GM12878 (cell line): ENCODE data around the gene PLVAP. TPM values are rescaled to one million over a fixed set of nuclear protein-coding genes. Genes with fewer than 3 reads are reported as not detected.

ENCODE experiments used
- ATAC-seq: fragments of 200-7000 bp; cut with Tn5 transposase; 3 replicates; pipeline ENCODE4 v1.9.1; 2020; ENCODE audit warnings: mild to moderate bottlenecking, moderate library complexity
- BruUV-seq: library from RNA; stranded (reverse); fragments of 400-500 nt; replicated peaks from 2 replicates; lab custom pipeline; 2021; lab: Mats Ljungman, UMichigan
- CTCF ChIA-PET: fragments of 300-600 bp; sonication (Branson Sonifier 250); formaldehyde crosslinking; extraction: SDS; loops from one replicate; lab custom pipeline; 2021; ENCODE audit warnings: inconsistent platforms; lab: Yijun Ruan, JAX
- POLR2A ChIA-PET: fragments of 350-600 bp; formaldehyde crosslinking; extraction: SDS; loops from one replicate; lab custom pipeline; 2021; ENCODE audit warnings: inconsistent platforms; lab: Charles Lee
- RAD21 ChIA-PET: fragments of 300-600 bp; sonication (Branson Sonifier 250); formaldehyde crosslinking; loops from one replicate; lab custom pipeline; 2023; ENCODE audit warnings: antibody characterized with exemption; ENCODE audit not compliant: unreplicated experiment; lab: Charles Lee
- SMC1A ChIA-PET: fragments of 300-600 bp; sonication (Branson Sonifier 250); formaldehyde crosslinking; loops from one replicate; lab custom pipeline; 2023; ENCODE audit not compliant: unreplicated experiment, uncharacterized antibody; lab: Charles Lee
- DNase-seq: peaks from one replicate; pipeline ENCODE4 v3.0.0-alpha.2; 2011; ENCODE audit warnings: low read depth, low spot score
- FAIRE-seq: peaks from 3 replicates; lab custom pipeline; 2011; peaks lifted over from hg19 to GRCh38; lab: Jason Lieb, UNC
- H2AFZ ChIP-seq: 2 replicates; pipeline ENCODE4 v1.6.0; 2011; ENCODE audit warnings: low read depth, low read length, control low read depth; ENCODE audit not compliant: control insufficient read depth
- H3K27ac ChIP-seq: 2 replicates; pipeline ENCODE4 v1.5.1; 2011; ENCODE audit warnings: control low read depth; ENCODE audit not compliant: control insufficient read depth, insufficient read depth
- H3K27me3 ChIP-seq, 2 experiments: replicated peaks in 1 of 2; 2 replicates each; pipeline versions ENCODE4 v1.6.0 to v1.6.1; 2011; ENCODE audit warnings: low read length in 1 of 2; ENCODE audit not compliant: control insufficient read depth in 2 of 2, insufficient read depth in 2 of 2
- H3K36me3 ChIP-seq, 2 experiments: 2 replicates each; pipeline ENCODE4 v1.5.1; 2011; ENCODE audit warnings: low read length in 1 of 2; ENCODE audit not compliant: control insufficient read depth in 2 of 2, insufficient read depth in 2 of 2
- H3K4me1 ChIP-seq: 2 replicates; pipeline ENCODE4 v1.6.1; 2011; ENCODE audit warnings: mild to moderate bottlenecking, low read length, moderate library complexity, mixed read lengths; ENCODE audit not compliant: control insufficient read depth, insufficient read depth
- H3K4me2 ChIP-seq: 2 replicates; pipeline ENCODE4 v1.6.0; 2011; ENCODE audit warnings: control low read depth; ENCODE audit not compliant: control insufficient read depth, insufficient read depth
- H3K4me3 ChIP-seq: fragments of 200-600 bp; sonication (generic); 2 replicates; pipeline ENCODE4 v1.5.1; 2016
- H3K79me2 ChIP-seq: 2 replicates; pipeline ENCODE4 v1.6.0; 2011; ENCODE audit warnings: low read length; ENCODE audit not compliant: control insufficient read depth, insufficient read depth
- H3K9ac ChIP-seq: 2 replicates; pipeline ENCODE4 v1.8.0; 2011; ENCODE audit warnings: low read length, control low read depth, mixed read lengths; ENCODE audit not compliant: control insufficient read depth, insufficient read depth
- H3K9me3 ChIP-seq: replicated peaks from 3 replicates; pipeline ENCODE4 v1.5.1; 2011; ENCODE audit warnings: mild to moderate bottlenecking, low read length; ENCODE audit not compliant: control insufficient read depth, insufficient read depth
- H4K20me1 ChIP-seq: 2 replicates; pipeline ENCODE4 v1.6.0; 2011; ENCODE audit not compliant: control insufficient read depth, insufficient read depth
- HDAC6 ChIP-seq: fragments of 200-600 bp; sonication (generic); IDR thresholded peaks from one replicate; pipeline ENCODE4 v1.8.0; 2017; ENCODE audit warnings: antibody characterized with exemption; ENCODE audit not compliant: unreplicated experiment
- IKZF1 ChIP-seq: fragments of 450-650 bp; conservative IDR thresholded peaks from 2 replicates; pipeline ENCODE4 v1.6.1; 2017; ENCODE audit warnings: antibody characterized with exemption, mild to moderate bottlenecking
- IKZF2 ChIP-seq, 2 experiments: fragments of 450-650 bp; IDR thresholded peaks; 2 replicates each; pipeline ENCODE4 v1.6.1; 2017; ENCODE audit warnings: mild to moderate bottlenecking in 2 of 2, moderate library complexity in 2 of 2
- MEF2A ChIP-seq: IDR thresholded peaks from 2 replicates; pipeline ENCODE4 v1.6.1; 2011; ENCODE audit warnings: low read depth, mild to moderate bottlenecking, low read length, moderate library complexity; ENCODE audit not compliant: insufficient read depth
- PAX8 ChIP-seq: fragments of 450-650 bp; IDR thresholded peaks from 2 replicates; pipeline ENCODE4 v1.6.1; 2017; ENCODE audit warnings: mild to moderate bottlenecking, moderate library complexity
- TAF1 ChIP-seq: IDR thresholded peaks from 2 replicates; pipeline ENCODE4 v1.6.1; 2011; ENCODE audit warnings: mild to moderate bottlenecking, low read depth, low read length, borderline replicate concordance
- WGBS: methylation state at CpG from one replicate; pipeline ENCODE4 v1.1.6; 2016; ENCODE audit warnings: low lambda C conversion rate; ENCODE audit not compliant: insufficient replicate concordance, insufficient coverage; ENCODE audit errors: missing lambda C conversion rate; 5-methylcytosine and 5-hydroxymethylcytosine counted together
- in situ Hi-C: fragments of 300-500 bp; cut with MboI; formaldehyde crosslinking; loops from 9 replicates; pipeline ENCODE4 v1.14.3; 2018; ENCODE audit warnings: mixed read lengths
- intact Hi-C: fragments of 100-400 bp; cut with micrococcal nuclease; formaldehyde crosslinking; loops from one replicate; pipeline ENCODE4 v1.14.2; 2022; ENCODE audit not compliant: unreplicated experiment
- polyA plus RNA-seq, 11 experiments: library from polyadenylated mRNA; depleted of rRNA in 4 of 11; unstranded in 6 of 11; stranded (reverse) in 5 of 11; fragments of >200 nt; fragmentation: Nextera tagmentation in 4 of 11; fragmentation: Illumina TruSeq in 1 of 11; extraction: Ambion mirVana in 4 of 11; extraction: Trizol in 1 of 11; gene quantifications; 1 replicate in 1 of 11; 2 replicates in 10 of 11; pipeline versions ENCODE4 v1.2.1 to v1.2.3, GENCODE V29; 2011 to 2016; ENCODE audit warnings: inconsistent platforms in 2 of 11, missing spikeins in 2 of 11, low read depth in 1 of 11
- total RNA-seq, 4 experiments: library from RNA; depleted of rRNA in 3 of 4; stranded (reverse); fragments of >200 nt in 3 of 4; fragmentation: Illumina TruSeq in 1 of 4; extraction: Trizol in 1 of 4; gene quantifications; 2 replicates each; pipeline versions ENCODE4 v1.2.1 to v1.2.3, GENCODE V29; 2013 to 2021
- TF ChIP-seq, protein P1 (sequence below): fragments of 450-650 bp; IDR thresholded peaks from 2 replicates; pipeline ENCODE4 v1.6.1; 2018; ENCODE audit warnings: borderline replicate concordance, mild to moderate bottlenecking; ENCODE audit not compliant: partially characterized antibody
- TF ChIP-seq, protein P2 (sequence below), 3 experiments: IDR thresholded peaks in 2 of 3; conservative IDR thresholded peaks in 1 of 3; 2 replicates each; pipeline ENCODE4 v1.5.1; 2011; ENCODE audit warnings: low read depth in 3 of 3, low read length in 3 of 3, mild to moderate bottlenecking in 3 of 3, control low read depth in 2 of 3, moderate library complexity in 2 of 3, inconsistent platforms in 1 of 3, mixed read lengths in 1 of 3; ENCODE audit not compliant: control insufficient read depth in 2 of 3, insufficient read depth in 1 of 3; ENCODE audit errors: extremely low read depth in 1 of 3
- TF ChIP-seq, protein P3 (sequence below): fragments of 450-650 bp; IDR thresholded peaks from 2 replicates; pipeline ENCODE4 v1.6.1; 2016; ENCODE audit warnings: mild to moderate bottlenecking
- TF ChIP-seq, protein P4 (sequence below): fragments of 450-650 bp; IDR thresholded peaks from 2 replicates; pipeline ENCODE4 v1.6.1; 2016; ENCODE audit warnings: mild to moderate bottlenecking, moderate library complexity, borderline replicate concordance
- TF ChIP-seq, protein P5 (sequence below): IDR thresholded peaks from 2 replicates; pipeline ENCODE4 v1.6.1; 2011; ENCODE audit warnings: low read depth, low read length, improper control_type of control experiment, borderline replicate concordance

The PLVAP gene
- total and polyA plus RNA-seq, 10 of the 15 experiments (the other 5 are each of a cell fraction or from before 2014, with no cell fraction given): 0.03 to 0.54 (median 0.06) TPM; not detected in 4

DNA sequence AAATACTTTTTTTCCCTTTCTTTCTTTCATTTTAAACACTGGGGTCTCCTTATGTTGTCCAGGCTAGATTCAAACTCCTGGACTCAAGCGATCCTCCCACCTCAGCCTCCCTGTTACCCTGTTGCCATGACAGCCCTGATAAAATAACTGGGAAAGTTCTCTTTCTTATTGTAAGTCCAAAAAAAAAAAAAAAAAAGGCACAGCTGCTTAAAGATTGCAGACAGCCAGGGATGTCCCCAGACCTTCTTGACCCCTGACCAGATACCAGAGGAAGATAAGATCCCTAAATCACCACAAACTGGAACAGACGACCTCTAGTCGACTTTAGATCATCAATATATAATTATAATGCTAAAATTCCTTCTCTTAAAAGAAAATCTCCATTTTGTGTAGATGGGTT is 41.6 kb upstream of the PLVAP start:
- peak overlapping the region; percentile 68 for H3K4me2 ChIP-seq
- no peaks in the 10 kb centered on the region for H3K27me3 ChIP-seq
- intact Hi-C loops: no loop called here
- RAD21 ChIA-PET: interaction anchor here (1.0 to 1.6 kb wide), 3 partner anchors 13 to 113 kb away, joined by 3 to 21 read pairs (median 5); partner anchors contain the start of genes BST2, DDA1 and MRPL34
- no peak overlapping the region; the same call in 1 of the 2 replicates for H3K9ac ChIP-seq
- DNase-seq: no peak
- H3K4me1 ChIP-seq: no peaks in the 10 kb centered on the region; the same call in 1 of the 2 replicates
- SMC1A ChIA-PET: interaction anchor here (1.3 to 3.7 kb wide), 4 partner anchors 12 to 20 kb away, joined by 3 to 26 read pairs (median 3); partner anchors contain the start of gene BST2
- 79% methylated on average over 3 of the region's 3 CpGs for WGBS
- POLR2A ChIA-PET: interaction anchor here (0.9 to 4.3 kb wide), 5 partner anchors 11 to 193 kb away, joined by 3 to 46 read pairs (median 3); partner anchors contain the start of genes BST2, MRPL34 and OCEL1
- FAIRE-seq: no peak
- H3K27ac ChIP-seq: peak overlapping the region; percentile 59; the same call in 1 of the 2 replicates
- peaks cover 0 to 4% of the 10 kb centered on the region in 2 experiments; a peak in 1 of 4 replicates for H3K36me3 ChIP-seq
- H3K4me3 ChIP-seq: peak overlapping the region; percentile 76
- H4K20me1 ChIP-seq: no peaks in the 10 kb centered on the region
- no peaks in the 10 kb centered on the region for H3K9me3 ChIP-seq
- H3K79me2 ChIP-seq: peaks cover 2% of the 10 kb centered on the region; the same call in 1 of the 2 replicates
- no TSS peak for BruUV-seq
- ATAC-seq: no peak
- H2AFZ ChIP-seq: no peak overlapping the region
- CTCF ChIA-PET: interaction anchor here (0.9 to 2.6 kb wide), 8 partner anchors 9 to 78 kb away, joined by 3 to 12 read pairs (median 6); no protein-coding TSS in a partner anchor
- in situ Hi-C loops: no loop called here
- no peak for TF ChIP-seq IKZF2 (IDR thresholded peaks at IDR 0.05)
- TF ChIP-seq IKZF1: no peak
- TF ChIP-seq, protein P1, sequence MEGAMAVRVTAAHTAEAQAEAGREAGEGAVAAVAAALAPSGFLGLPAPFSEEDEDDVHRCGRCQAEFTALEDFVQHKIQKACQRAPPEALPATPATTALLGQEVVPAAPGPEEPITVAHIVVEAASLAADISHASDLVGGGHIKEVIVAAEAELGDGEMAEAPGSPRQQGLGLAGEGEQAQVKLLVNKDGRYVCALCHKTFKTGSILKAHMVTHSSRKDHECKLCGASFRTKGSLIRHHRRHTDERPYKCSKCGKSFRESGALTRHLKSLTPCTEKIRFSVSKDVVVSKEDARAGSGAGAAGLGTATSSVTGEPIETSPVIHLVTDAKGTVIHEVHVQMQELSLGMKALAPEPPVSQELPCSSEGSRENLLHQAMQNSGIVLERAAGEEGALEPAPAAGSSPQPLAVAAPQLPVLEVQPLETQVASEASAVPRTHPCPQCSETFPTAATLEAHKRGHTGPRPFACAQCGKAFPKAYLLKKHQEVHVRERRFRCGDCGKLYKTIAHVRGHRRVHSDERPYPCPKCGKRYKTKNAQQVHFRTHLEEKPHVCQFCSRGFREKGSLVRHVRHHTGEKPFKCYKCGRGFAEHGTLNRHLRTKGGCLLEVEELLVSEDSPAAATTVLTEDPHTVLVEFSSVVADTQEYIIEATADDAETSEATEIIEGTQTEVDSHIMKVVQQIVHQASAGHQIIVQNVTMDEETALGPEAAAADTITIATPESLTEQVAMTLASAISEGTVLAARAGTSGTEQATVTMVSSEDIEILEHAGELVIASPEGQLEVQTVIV: no peak
- TF ChIP-seq MEF2A: no peak
- no peak for TF ChIP-seq PAX8
- TF ChIP-seq, protein P2, sequence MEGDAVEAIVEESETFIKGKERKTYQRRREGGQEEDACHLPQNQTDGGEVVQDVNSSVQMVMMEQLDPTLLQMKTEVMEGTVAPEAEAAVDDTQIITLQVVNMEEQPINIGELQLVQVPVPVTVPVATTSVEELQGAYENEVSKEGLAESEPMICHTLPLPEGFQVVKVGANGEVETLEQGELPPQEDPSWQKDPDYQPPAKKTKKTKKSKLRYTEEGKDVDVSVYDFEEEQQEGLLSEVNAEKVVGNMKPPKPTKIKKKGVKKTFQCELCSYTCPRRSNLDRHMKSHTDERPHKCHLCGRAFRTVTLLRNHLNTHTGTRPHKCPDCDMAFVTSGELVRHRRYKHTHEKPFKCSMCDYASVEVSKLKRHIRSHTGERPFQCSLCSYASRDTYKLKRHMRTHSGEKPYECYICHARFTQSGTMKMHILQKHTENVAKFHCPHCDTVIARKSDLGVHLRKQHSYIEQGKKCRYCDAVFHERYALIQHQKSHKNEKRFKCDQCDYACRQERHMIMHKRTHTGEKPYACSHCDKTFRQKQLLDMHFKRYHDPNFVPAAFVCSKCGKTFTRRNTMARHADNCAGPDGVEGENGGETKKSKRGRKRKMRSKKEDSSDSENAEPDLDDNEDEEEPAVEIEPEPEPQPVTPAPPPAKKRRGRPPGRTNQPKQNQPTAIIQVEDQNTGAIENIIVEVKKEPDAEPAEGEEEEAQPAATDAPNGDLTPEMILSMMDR (IDR thresholded peaks at IDR 0.05 in 2 of 3, conservative IDR thresholded peaks at IDR 0.05 in 1 of 3; ENCODE audit: control insufficient read depth in 2 of 3, extremely low read depth in 1 of 3, insufficient read depth in 1 of 3, low read depth in 3 of 3, low read length in 3 of 3): no peak
- TF ChIP-seq, protein P3, sequence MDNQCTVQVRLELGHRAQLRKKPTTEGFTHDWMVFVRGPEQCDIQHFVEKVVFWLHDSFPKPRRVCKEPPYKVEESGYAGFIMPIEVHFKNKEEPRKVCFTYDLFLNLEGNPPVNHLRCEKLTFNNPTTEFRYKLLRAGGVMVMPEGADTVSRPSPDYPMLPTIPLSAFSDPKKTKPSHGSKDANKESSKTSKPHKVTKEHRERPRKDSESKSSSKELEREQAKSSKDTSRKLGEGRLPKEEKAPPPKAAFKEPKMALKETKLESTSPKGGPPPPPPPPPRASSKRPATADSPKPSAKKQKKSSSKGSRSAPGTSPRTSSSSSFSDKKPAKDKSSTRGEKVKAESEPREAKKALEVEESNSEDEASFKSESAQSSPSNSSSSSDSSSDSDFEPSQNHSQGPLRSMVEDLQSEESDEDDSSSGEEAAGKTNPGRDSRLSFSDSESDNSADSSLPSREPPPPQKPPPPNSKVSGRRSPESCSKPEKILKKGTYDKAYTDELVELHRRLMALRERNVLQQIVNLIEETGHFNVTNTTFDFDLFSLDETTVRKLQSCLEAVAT: no peak
- TF ChIP-seq, protein P4, sequence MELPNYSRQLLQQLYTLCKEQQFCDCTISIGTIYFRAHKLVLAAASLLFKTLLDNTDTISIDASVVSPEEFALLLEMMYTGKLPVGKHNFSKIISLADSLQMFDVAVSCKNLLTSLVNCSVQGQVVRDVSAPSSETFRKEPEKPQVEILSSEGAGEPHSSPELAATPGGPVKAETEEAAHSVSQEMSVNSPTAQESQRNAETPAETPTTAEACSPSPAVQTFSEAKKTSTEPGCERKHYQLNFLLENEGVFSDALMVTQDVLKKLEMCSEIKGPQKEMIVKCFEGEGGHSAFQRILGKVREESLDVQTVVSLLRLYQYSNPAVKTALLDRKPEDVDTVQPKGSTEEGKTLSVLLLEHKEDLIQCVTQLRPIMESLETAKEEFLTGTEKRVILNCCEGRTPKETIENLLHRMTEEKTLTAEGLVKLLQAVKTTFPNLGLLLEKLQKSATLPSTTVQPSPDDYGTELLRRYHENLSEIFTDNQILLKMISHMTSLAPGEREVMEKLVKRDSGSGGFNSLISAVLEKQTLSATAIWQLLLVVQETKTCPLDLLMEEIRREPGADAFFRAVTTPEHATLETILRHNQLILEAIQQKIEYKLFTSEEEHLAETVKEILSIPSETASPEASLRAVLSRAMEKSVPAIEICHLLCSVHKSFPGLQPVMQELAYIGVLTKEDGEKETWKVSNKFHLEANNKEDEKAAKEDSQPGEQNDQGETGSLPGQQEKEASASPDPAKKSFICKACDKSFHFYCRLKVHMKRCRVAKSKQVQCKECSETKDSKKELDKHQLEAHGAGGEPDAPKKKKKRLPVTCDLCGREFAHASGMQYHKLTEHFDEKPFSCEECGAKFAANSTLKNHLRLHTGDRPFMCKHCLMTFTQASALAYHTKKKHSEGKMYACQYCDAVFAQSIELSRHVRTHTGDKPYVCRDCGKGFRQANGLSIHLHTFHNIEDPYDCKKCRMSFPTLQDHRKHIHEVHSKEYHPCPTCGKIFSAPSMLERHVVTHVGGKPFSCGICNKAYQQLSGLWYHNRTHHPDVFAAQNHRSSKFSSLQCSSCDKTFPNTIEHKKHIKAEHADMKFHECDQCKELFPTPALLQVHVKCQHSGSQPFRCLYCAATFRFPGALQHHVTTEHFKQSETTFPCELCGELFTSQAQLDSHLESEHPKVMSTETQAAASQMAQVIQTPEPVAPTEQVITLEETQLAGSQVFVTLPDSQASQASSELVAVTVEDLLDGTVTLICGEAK: no peak
- TF ChIP-seq TAF1: no peak
- TF ChIP-seq, protein P5, sequence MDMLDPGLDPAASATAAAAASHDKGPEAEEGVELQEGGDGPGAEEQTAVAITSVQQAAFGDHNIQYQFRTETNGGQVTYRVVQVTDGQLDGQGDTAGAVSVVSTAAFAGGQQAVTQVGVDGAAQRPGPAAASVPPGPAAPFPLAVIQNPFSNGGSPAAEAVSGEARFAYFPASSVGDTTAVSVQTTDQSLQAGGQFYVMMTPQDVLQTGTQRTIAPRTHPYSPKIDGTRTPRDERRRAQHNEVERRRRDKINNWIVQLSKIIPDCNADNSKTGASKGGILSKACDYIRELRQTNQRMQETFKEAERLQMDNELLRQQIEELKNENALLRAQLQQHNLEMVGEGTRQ: no peak
- no peak for TF ChIP-seq HDAC6
